ENCODE results near the gene NFIX. TPM values are rescaled to one million over a fixed set of nuclear protein-coding genes. Genes with fewer than 3 reads are reported as not detected.

NFIX gene
- total and polyA plus RNA-seq, 2 of the 13 experiments (the other 11 are each of a cell fraction or from before 2014, with no cell fraction given): 3.4 to 5.4 TPM

GRCh38 chr19:13102416-13102665 lies 107.1 kb downstream of the NFIX start (continued):
- TF ChIP-seq ZBTB1 (CRISPR knock-in tag; IDR thresholded peaks at IDR 0.05; ENCODE audit: borderline replicate concordance) (no peak), ZNF326 (CRISPR knock-in tag; IDR thresholded peaks at IDR 0.05; ENCODE audit: borderline replicate concordance) (no peak), FOSL2 (CRISPR knock-in tag; IDR thresholded peaks at IDR 0.05) (no peak), MXI1 (IDR thresholded peaks at IDR 0.05; ENCODE audit: borderline replicate concordance, low read depth, low read length) (no peak), ZKSCAN1 (IDR thresholded peaks at IDR 0.05; ENCODE audit: low read length) (no peak), POLR2A (IDR thresholded peaks at IDR 0.05; ENCODE audit: insufficient read depth in 1 of 2, low read depth in 2 of 2, low read length in 2 of 2) (peak in 1 of 2 experiments; percentile 61; a peak in 2 of 4 replicates), HOXA9 (CRISPR knock-in tag; IDR thresholded peaks at IDR 0.05; ENCODE audit: borderline replicate concordance) (no peak), ZBTB42 (CRISPR knock-in tag; IDR thresholded peaks at IDR 0.05) (peak; percentile 73; the same call in 1 of the 2 replicates), ZNF333 (CRISPR knock-in tag; IDR thresholded peaks at IDR 0.05; ENCODE audit: borderline replicate concordance) (no peak), ZBTB25 (CRISPR knock-in tag; IDR thresholded peaks at IDR 0.05) (no peak), SNAPC4 (CRISPR knock-in tag; IDR thresholded peaks at IDR 0.05) (peak; percentile 98), KIAA2018 (CRISPR knock-in tag; IDR thresholded peaks at IDR 0.05; ENCODE audit: borderline replicate concordance) (no peak), ZNF619 (CRISPR knock-in tag; IDR thresholded peaks at IDR 0.05) (no peak; the same call in 1 of the 2 replicates), CCDC6 (CRISPR knock-in tag; IDR thresholded peaks at IDR 0.05) (no peak), CREB1 (IDR thresholded peaks at IDR 0.05) (no peak), CREB1 (CRISPR knock-in tag; IDR thresholded peaks at IDR 0.05) (no peak)
